HL-60 (cell line): ENCODE measurements around the gene XYLB.

Source experiments
- POLR2AphosphoS5 ChIP-seq: IDR thresholded peaks from 2 replicates; pipeline ENCODE4 v1.6.1; 2012; ENCODE audit warnings: low read depth
- TF ChIP-seq, protein P1 (sequence below): IDR thresholded peaks from one replicate; pipeline ENCODE4 v1.5.1; 2011; ENCODE audit warnings: low read length, control low read depth, inconsistent platforms; ENCODE audit not compliant: insufficient read depth

- no peak for TF ChIP-seq POLR2AphosphoS5
- TF ChIP-seq, protein P1, sequence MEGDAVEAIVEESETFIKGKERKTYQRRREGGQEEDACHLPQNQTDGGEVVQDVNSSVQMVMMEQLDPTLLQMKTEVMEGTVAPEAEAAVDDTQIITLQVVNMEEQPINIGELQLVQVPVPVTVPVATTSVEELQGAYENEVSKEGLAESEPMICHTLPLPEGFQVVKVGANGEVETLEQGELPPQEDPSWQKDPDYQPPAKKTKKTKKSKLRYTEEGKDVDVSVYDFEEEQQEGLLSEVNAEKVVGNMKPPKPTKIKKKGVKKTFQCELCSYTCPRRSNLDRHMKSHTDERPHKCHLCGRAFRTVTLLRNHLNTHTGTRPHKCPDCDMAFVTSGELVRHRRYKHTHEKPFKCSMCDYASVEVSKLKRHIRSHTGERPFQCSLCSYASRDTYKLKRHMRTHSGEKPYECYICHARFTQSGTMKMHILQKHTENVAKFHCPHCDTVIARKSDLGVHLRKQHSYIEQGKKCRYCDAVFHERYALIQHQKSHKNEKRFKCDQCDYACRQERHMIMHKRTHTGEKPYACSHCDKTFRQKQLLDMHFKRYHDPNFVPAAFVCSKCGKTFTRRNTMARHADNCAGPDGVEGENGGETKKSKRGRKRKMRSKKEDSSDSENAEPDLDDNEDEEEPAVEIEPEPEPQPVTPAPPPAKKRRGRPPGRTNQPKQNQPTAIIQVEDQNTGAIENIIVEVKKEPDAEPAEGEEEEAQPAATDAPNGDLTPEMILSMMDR: no peak
These were observed 2.6 kb upstream of the XYLB start for GRCh38 chr3:38343797-38344594.
